Stimulated activated CD4-positive, alpha-beta T cell treated with anti-CD3 and anti-CD28 coated beads, Interleukin-1b, Interleukin-23, amount 100 ng/mL, for 1 hour (primary cell): ENCODE measurements around the gene MAN2B2.
"Not testable (repeated sequence)": the region's sequence is repeated elsewhere in the genome, so short reads cannot be mapped to it uniquely, and the experiment has no call there.

Source experiments
- DNase-seq, 2 donors: peaks; one replicate each; pipeline ENCODE4 v3.0.0-alpha.2; 2020; ENCODE audit warnings: low read depth in 2 of 2

MAN2B2 gene

DNA sequence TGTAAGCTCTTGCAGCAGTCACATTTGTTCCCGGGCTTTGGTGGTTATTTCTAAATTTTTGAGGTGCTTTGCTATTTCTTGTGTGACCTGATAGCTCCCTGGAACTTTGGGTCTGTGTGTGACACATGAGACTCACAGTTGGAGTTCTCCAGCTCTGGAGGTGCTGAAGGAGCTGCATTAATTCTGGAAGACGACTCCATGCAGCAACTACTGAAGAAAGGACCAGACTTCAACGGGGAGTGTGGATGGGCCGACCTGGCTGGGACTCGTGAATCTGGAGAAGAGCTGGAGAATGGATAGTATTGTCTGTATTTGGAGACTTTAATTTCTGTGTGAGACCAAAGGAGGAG, 67.0 kb downstream of the MAN2B2 start:
- no peak for DNase-seq

GRCh38 chr4:6643141-6643847, 68.3 kb downstream of the MAN2B2 start:
- no peak for DNase-seq

- no peak for DNase-seq
Measured at GRCh38 chr4:6644792-6645530, 70.0 kb downstream of the MAN2B2 start.

DNA sequence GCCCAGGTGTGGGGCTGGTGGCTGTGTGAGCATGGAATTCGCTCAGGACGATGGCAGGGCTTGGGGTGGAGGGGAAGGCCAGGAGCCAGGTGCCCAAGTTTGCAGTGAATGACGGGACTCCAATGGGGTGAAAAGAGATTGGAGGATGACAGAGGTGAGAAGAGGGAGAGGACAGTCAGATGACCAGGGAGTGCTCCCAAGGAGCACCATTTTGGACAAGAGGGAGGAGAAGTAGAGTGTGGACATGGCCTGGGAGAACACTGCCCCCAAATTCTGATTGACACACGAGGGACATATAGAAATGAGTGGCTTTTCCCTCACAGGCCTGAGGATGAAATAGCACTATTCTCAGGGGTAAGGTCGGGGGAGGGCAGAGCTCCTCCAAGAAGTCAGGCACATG, 72.2 kb downstream of the MAN2B2 start:
- DNase-seq: no peak

DNA sequence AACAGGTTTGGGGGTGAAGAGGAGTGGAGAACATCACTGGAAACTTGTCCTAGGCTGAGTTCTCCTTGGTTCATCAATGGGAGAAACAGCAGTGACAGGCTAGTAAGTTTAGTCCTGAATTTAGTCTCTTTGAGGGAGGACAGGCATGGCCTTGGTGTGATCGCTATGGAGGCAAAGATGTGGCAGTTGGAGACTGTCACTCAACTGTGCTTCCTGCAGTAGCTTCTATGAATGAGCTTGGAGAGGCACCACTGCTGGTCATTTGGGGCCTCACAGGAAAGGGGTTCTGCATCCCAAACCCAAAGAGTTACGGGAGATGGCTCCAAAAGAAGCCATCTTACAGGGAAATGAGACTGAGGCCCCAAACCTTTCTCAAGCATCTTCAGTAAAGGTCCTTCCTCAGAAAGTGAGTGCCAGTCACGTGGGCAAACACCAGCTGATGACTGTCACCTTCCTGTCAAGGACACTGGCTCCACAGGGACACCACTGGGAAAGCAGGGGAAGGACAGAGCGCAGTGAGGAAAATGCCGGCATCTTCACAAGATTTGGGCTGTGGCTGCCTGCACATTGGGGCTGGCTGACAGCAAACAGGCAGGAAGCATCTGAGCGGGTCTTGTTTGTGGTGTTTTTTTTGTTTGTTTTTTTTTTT, 72.7 kb downstream of the MAN2B2 start:
- no peak for DNase-seq

- no peak for DNase-seq
Measured at GRCh38 chr4:6649216-6649615, 74.2 kb downstream of the MAN2B2 start.

GRCh38 chr4:6654211-6654610, 79.2 kb downstream of the MAN2B2 start:
- DNase-seq: not testable (repeated sequence)

DNA sequence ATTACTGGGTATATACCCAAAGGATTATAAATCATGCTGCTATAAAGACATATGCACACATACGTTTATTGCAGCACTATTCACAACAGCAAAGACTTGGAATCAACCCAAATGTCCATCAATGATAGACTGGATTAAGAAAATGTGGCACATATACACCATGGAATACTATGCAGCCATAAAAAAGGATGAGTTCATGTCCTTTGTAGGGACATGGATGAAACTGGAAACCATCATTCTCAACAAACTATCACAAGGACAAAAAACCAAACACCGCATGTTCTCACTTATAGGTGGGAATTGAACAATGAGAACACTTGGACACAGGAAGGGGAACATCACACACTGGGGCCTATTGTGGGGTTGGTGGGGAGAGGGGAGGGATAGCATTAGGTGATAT, 80.3 kb downstream of the MAN2B2 start:
- not testable (repeated sequence) for DNase-seq

DNA sequence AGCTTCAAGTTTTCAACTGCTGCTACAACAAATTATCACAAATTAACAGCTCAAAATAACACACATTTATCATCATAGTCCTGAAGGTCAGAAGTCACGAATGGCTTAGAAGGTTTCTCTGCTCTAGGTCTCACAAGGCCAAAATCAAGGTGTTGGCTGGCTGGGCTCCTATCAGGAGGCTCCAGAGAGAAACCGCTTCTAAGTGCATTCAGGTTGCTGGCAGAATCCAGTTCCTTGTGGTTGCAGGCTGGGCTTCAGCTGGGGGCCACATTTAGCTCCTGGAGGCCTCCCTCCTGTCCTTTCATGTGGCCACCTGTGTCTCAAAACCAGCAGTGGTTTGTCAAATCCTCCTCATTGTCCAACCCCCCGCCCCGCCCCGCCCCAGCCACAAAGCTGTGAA, 80.9 kb downstream of the MAN2B2 start:
- no peak for DNase-seq

- DNase-seq: no peak
Measured at GRCh38 chr4:6657242-6658208, 82.5 kb downstream of the MAN2B2 start.

DNA sequence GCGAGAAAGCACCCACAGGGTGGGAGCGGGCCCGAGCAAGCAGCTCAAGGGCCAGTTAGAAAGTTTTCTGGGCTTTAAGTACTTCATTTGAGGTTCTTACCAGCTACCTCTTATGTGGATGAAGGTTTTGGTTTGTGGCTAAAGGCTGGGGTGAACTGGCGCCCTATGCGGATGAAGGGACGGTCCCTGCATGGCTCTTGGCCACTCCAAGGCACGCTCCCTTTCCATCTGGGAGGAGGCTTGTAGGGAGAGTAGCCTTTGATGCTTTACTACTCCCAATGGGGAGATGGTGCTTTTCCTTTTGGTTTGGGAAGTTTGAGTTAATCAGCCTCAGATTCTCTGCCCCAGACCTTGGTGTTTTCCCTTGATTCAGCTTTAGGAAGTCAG, 83.2 kb downstream of the MAN2B2 start:
- no peak for DNase-seq

GRCh38 chr4:6658597-6659075, 83.6 kb downstream of the MAN2B2 start:
- peak in 1 of 2 donors; percentile 30 for DNase-seq

GRCh38 chr4:6659897-6660296, 84.9 kb downstream of the MAN2B2 start:
- DNase-seq: no peak

DNA sequence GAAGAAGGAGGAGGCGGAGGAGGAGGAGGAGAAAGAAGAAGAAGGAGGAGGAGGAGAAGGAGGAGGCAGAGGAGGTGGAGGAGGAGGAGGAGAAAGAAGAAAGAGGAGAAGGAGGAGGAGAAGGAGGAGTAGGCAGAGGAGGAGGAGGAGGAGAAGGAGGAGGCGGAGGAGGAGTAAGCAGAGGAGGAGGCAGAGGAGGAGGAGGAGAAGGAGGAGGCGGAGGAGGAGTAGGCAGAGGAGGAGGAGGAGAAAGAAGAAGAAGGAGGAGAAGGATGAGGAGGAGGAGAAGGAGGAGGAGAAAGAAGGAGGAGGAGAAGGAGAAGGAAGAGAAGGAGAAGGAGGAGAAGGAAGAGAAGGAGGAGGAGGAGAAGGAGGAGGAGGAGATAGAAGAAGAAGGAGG, 85.4 kb downstream of the MAN2B2 start:
- DNase-seq: no peak

DNA sequence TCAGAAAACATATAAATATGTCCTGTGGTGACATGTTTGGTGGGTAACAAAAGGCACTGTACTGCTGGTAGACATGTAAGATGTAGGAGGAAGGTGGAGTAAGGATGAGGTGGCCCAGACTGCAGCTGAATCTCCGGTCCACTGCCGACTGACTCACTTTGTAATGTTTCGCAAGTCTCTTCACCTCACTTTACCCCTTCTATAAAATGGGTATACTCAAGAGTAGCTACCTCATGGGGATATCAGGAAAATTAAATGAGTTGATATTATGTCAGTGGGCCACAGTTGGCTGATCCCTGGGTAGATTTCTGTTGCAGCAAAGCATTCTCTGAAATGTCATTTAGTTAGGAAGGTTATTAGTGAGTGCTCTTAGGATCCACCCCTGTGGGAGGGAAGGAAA, 87.6 kb downstream of the MAN2B2 start:
- no peak for DNase-seq

DNA sequence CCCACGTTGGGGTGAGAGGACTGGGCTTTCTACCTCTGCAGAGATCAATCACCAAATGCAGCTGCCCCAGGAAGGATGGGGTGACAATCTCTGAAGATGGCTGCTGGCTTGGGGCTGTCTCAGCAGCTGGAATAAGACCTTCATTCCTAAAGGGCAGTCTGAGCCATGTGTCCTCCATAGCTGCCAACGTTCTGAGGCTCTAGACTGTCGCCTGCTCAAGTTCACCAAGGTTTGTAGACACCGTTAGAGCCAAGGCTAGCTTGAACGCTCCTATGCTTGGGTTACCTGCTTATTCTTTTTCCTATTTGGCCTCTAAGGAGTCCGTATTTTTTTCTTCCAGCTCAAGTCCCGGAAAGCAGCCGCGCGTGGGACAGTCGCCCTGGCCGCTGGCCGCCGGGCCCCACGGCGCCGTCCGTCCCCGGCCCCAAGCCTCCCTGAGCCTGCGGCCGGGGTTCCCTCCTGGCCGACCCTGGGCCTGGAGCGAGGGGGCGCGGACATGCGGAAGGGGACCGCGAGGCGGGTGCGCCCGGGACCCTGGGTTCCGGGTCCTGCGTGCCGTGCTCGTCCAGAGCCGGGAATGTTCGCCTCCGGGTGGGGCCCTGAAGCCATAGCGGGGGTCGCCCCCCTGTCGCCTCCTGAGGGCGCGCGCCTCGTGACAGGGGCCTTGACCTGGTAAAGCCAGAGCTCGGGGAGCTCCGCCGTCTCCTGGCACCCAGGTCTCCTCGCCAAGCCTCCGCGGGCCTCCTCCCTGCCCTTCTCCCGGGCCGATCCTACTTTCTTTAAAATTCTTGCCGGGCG, 88.8 kb downstream of the MAN2B2 start:
- no peak for DNase-seq

DNA sequence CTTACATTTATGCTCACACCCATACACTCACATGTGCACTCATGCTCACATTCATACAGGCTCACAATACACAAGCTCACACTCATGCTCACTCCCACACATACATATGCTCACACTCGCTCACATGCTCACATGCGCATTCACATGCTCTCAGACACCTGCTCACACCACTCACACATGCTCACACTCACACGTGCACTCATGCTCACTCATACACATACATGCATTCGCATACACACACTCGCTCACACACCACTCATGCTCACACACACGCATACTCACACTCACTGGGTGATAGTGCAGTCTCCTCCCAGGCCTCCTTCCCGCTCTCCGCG, 90.3 kb downstream of the MAN2B2 start:
- no peak for DNase-seq

DNA sequence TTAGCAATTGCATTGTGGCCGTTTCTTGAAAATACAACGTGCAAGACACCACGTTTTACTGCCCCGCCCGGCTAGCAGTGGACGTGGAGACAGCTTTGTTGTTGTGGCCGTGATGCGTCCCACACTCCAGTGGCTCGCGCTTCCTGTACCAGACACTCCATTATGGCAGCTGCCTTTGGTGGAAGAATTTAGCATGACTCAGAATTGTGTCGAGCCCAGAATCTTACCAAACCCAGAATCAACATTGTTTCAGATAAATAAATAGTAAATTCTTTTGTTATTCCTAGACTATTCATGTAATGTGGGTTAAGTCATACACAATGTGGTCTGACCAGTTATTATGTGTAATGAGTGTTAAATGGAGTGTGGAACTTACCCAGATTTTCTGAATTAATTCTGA, 93.4 kb downstream of the MAN2B2 start:
- no peak for DNase-seq

DNA sequence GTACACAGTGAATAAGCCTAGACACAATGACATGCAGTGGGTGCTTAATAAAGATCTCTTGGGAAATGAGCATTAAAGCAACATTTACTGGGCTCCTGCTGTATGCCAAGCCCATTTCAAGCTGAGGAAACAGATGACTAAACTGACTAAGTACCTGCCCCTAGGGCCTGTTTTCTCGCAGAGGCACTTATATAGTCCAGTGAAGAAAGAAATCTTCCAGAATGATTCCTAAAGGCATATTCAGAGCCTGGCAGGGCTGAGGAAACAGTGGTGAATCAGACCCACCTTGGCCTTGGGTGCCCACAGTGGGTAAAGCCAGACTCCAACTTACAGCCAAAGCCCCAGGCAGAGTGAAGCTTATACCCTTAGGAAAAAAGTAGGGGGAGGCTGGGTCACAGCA, 96.7 kb downstream of the MAN2B2 start:
- DNase-seq: no peak

GRCh38 chr4:6672131-6672530, 97.1 kb downstream of the MAN2B2 start:
- DNase-seq: no peak

GRCh38 chr4:6672541-6673190, 97.7 kb downstream of the MAN2B2 start:
- DNase-seq: not testable (repeated sequence)
